ENCODE data around the gene HASPIN.

- TF ChIP-seq EZH2 (IDR thresholded peaks at IDR 0.05; ENCODE audit: low read depth, low read length, severe bottlenecking) (no peak), CTCF (IDR thresholded peaks at IDR 0.05; ENCODE audit: control extremely low read depth in 1 of 3, insufficient read depth in 1 of 3, low read depth in 1 of 3, low read length in 3 of 3) (no peak), GABPA (IDR thresholded peaks at IDR 0.05; ENCODE audit: borderline replicate concordance, insufficient read depth, low read length) (no peak), POLR2A (IDR thresholded peaks at IDR 0.05; ENCODE audit: control extremely low read depth in 1 of 2, low read depth in 2 of 2, low read length in 2 of 2) (no peak), SIN3A (conservative IDR thresholded peaks at IDR 0.05 in 1 of 2, IDR thresholded peaks at IDR 0.05 in 1 of 2; ENCODE audit: low read depth in 1 of 2, low read length in 2 of 2) (no peak), CREB1 (IDR thresholded peaks at IDR 0.05) (no peak), EP300 (IDR thresholded peaks at IDR 0.05; ENCODE audit: borderline replicate concordance in 1 of 2, low read depth in 2 of 2, low read length in 2 of 2) (no peak), POLR2AphosphoS5 (IDR thresholded peaks at IDR 0.05; ENCODE audit: low read depth, low read length) (no peak), ASH2L (IDR thresholded peaks at IDR 0.05; ENCODE audit: low read length) (no peak), USF2 (IDR thresholded peaks at IDR 0.05; ENCODE audit: low read length) (no peak)
Measured at GRCh38 chr17:3773511-3773910, 49.8 kb downstream of the HASPIN start.

Data from H1 (cell line).